H1 (cell line): ENCODE data around the gene PPP2R2C. TPM values are rescaled to one million over a fixed set of nuclear protein-coding genes. Genes with fewer than 3 reads are reported as not detected.

Experiments used
- CTCF ChIA-PET: fragments of 300-600 bp; sonication (Branson Sonifier 250); formaldehyde crosslinking; loops from one replicate; lab custom pipeline; 2021; ENCODE audit not compliant: partially characterized antibody; lab: Charles Lee
- POLR2A ChIA-PET: fragments of 300-600 bp; sonication (Branson Sonifier 250); formaldehyde crosslinking; loops from one replicate; lab custom pipeline; 2021; ENCODE audit warnings: inconsistent platforms; ENCODE audit not compliant: partially characterized antibody; lab: Charles Lee
- DNase-seq, 2 experiments: peaks; one replicate each; pipeline versions ENCODE4 v3.0.0 to v3.0.0-alpha.2; 2010 to 2022; ENCODE audit warnings: low spot score in 2 of 2, low read depth in 1 of 2, mixed read lengths in 1 of 2
- FAIRE-seq: peaks from 2 replicates; lab custom pipeline; 2011; peaks lifted over from hg19 to GRCh38; lab: Jason Lieb, UNC
- H2AFZ ChIP-seq: 2 replicates; pipeline ENCODE4 v1.8.1; 2012; ENCODE audit warnings: low read length, inconsistent platforms
- H2AK5ac ChIP-seq: 2 replicates; pipeline ENCODE4 v1.6.1; 2013; ENCODE audit warnings: low read depth, low read length
- H2BK120ac ChIP-seq: replicated peaks from 2 replicates; pipeline ENCODE3; 2013; ENCODE audit warnings: low read depth, low read length, inconsistent platforms
- H2BK12ac ChIP-seq: 2 replicates; pipeline ENCODE4 v1.6.1; 2013; ENCODE audit warnings: low read depth, low read length
- H2BK15ac ChIP-seq: 2 replicates; pipeline ENCODE4 v1.6.1; 2013; ENCODE audit warnings: low read length
- H2BK20ac ChIP-seq: 2 replicates; pipeline ENCODE4 v1.6.1; 2013; ENCODE audit warnings: low read length
- H2BK5ac ChIP-seq: 2 replicates; pipeline ENCODE4 v1.6.1; 2013; ENCODE audit warnings: low read depth, low read length
- H3K14ac ChIP-seq: 2 replicates; pipeline ENCODE4 v1.6.1; 2013; ENCODE audit warnings: inconsistent platforms; ENCODE audit not compliant: insufficient read length
- H3K18ac ChIP-seq: 2 replicates; pipeline ENCODE4 v1.6.1; 2013; ENCODE audit warnings: low read length; ENCODE audit errors: extremely low read depth
- H3K23ac ChIP-seq: 2 replicates; pipeline ENCODE4 v1.6.1; 2013; ENCODE audit warnings: inconsistent platforms; ENCODE audit not compliant: insufficient read length
- H3K23me2 ChIP-seq: 2 replicates; pipeline ENCODE4 v1.6.1; 2013; ENCODE audit warnings: low read depth, low read length
- H3K27ac ChIP-seq: 2 replicates; pipeline ENCODE4 v1.6.1; 2011; ENCODE audit warnings: low read depth, low read length, inconsistent platforms
- H3K27me3 ChIP-seq, 4 experiments: replicated peaks in 1 of 4; 1 replicate in 1 of 4; 2 replicates in 3 of 4; pipeline versions ENCODE4 v1.6.1 to v1.8.1; 2011 to 2013; ENCODE audit warnings: low read length in 3 of 4, mild to moderate bottlenecking in 3 of 4, inconsistent platforms in 2 of 4, mixed read lengths in 2 of 4, moderate library complexity in 1 of 4; ENCODE audit not compliant: control insufficient read depth in 3 of 4, insufficient read depth in 3 of 4; ENCODE audit errors: extremely low read depth in 1 of 4
- H3K36me3 ChIP-seq, 4 experiments: 2 replicates each; pipeline versions ENCODE4 v1.6.1 to v1.8.1; 2011 to 2013; ENCODE audit warnings: mild to moderate bottlenecking in 4 of 4, low read length in 3 of 4, moderate library complexity in 2 of 4, control low read depth in 1 of 4, inconsistent platforms in 1 of 4; ENCODE audit not compliant: insufficient read depth in 4 of 4, control insufficient read depth in 2 of 4
- H3K4ac ChIP-seq: replicated peaks from 2 replicates; pipeline ENCODE3; 2013; ENCODE audit warnings: low read length, low read depth, mixed read lengths, inconsistent platforms; ENCODE audit not compliant: insufficient read length
- H3K4me1 ChIP-seq, 4 experiments: replicated peaks in 1 of 4; 1 replicate in 1 of 4; 2 replicates in 3 of 4; pipeline versions ENCODE4 v1.6.1 to v1.8.1; 2011 to 2013; ENCODE audit warnings: low read length in 3 of 4, inconsistent platforms in 2 of 4, mixed read lengths in 1 of 4; ENCODE audit not compliant: insufficient read depth in 4 of 4, control insufficient read depth in 3 of 4
- H3K4me2 ChIP-seq, 2 experiments: 2 replicates each; pipeline versions ENCODE4 v1.6.1 to v1.8.1; 2011 to 2013; ENCODE audit warnings: low read depth in 2 of 2, low read length in 2 of 2, control low read depth in 1 of 2, inconsistent platforms in 1 of 2, mild to moderate bottlenecking in 1 of 2; ENCODE audit not compliant: insufficient read depth in 1 of 2
- H3K4me3 ChIP-seq, 4 experiments: fragments of 200-600, 300-600 bp in 1 of 4; sonication (generic), shearing (Covaris generic), sonication (Bioruptor Twin) in 1 of 4; 2 replicates each; pipeline versions ENCODE4 v1.5.1 to v1.8.1; 2011 to 2016; ENCODE audit warnings: low read length in 4 of 4, low read depth in 3 of 4, control low read depth in 2 of 4, inconsistent platforms in 2 of 4, mild to moderate bottlenecking in 2 of 4, mixed read lengths in 1 of 4, moderate library complexity in 1 of 4; ENCODE audit not compliant: insufficient read depth in 2 of 4; ENCODE audit errors: extremely low read depth in 1 of 4
- H3K56ac ChIP-seq: replicated peaks from 2 replicates; pipeline ENCODE3; 2013; ENCODE audit warnings: low read depth, mild to moderate bottlenecking, mixed read lengths, low read length, inconsistent platforms; ENCODE audit not compliant: insufficient read length
- H3K79me1 ChIP-seq: 2 replicates; pipeline ENCODE4 v1.6.1; 2013; ENCODE audit warnings: low read depth, low read length, control low read depth
- H3K79me2 ChIP-seq, 2 experiments: 2 replicates each; pipeline versions ENCODE4 v1.6.1 to v1.8.1; 2012 to 2013; ENCODE audit warnings: low read length in 2 of 2, mild to moderate bottlenecking in 2 of 2, inconsistent platforms in 1 of 2; ENCODE audit not compliant: insufficient read depth in 2 of 2, control insufficient read depth in 1 of 2
- H3K9ac ChIP-seq, 4 experiments: replicated peaks in 1 of 4; 1 replicate in 1 of 4; 2 replicates in 3 of 4; pipeline versions ENCODE4 v1.6.1 to v1.8.1; 2011 to 2013; ENCODE audit warnings: low read depth in 3 of 4, low read length in 3 of 4, control low read depth in 2 of 4, mild to moderate bottlenecking in 2 of 4, moderate library complexity in 2 of 4, inconsistent platforms in 1 of 4; ENCODE audit errors: extremely low read depth in 1 of 4
- H3K9me3 ChIP-seq, 2 experiments: 2 replicates each; pipeline versions ENCODE4 v1.6.1 to v1.8.1; 2012 to 2013; ENCODE audit warnings: mild to moderate bottlenecking in 2 of 2, moderate library complexity in 2 of 2, control low read depth in 1 of 2, inconsistent platforms in 1 of 2, low read depth in 1 of 2, low read length in 1 of 2, mixed read lengths in 1 of 2; ENCODE audit not compliant: insufficient read depth in 2 of 2
- H4K20me1 ChIP-seq, 2 experiments: replicated peaks in 1 of 2; 2 replicates each; pipeline versions ENCODE3 to v1.8.1; 2011 to 2013; ENCODE audit warnings: inconsistent platforms in 2 of 2, low read length in 2 of 2, mild to moderate bottlenecking in 1 of 2; ENCODE audit not compliant: insufficient read depth in 2 of 2, control insufficient read depth in 1 of 2
- H4K5ac ChIP-seq: 2 replicates; pipeline ENCODE4 v1.6.1; 2013; ENCODE audit warnings: low read length, low read depth, mixed read lengths, inconsistent platforms; ENCODE audit not compliant: insufficient read length
- H4K8ac ChIP-seq: 2 replicates; pipeline ENCODE4 v1.8.0; 2013; ENCODE audit warnings: mild to moderate bottlenecking, moderate library complexity, low read length, inconsistent platforms; ENCODE audit not compliant: insufficient read depth; ENCODE audit errors: extremely low read depth
- H4K91ac ChIP-seq: replicated peaks from 2 replicates; pipeline ENCODE3; 2013; ENCODE audit warnings: low read length, mixed read lengths, inconsistent platforms; ENCODE audit not compliant: insufficient read length
- BCL11A ChIP-seq, 2 experiments: IDR thresholded peaks; one replicate each; pipeline ENCODE4 v1.6.1; 2011; ENCODE audit warnings: low read depth in 2 of 2, low read length in 2 of 2, mild to moderate bottlenecking in 2 of 2
- POLR2A ChIP-seq, 2 experiments: IDR thresholded peaks; 1 replicate in 1 of 2; 2 replicates in 1 of 2; pipeline ENCODE4 v1.6.1; 2011; ENCODE audit warnings: low read depth in 2 of 2, low read length in 2 of 2, mild to moderate bottlenecking in 2 of 2; ENCODE audit errors: control extremely low read depth in 1 of 2
- SP1 ChIP-seq: IDR thresholded peaks from 2 replicates; pipeline ENCODE4 v1.6.1; 2011; ENCODE audit warnings: low read depth, low read length
- SP4 ChIP-seq: IDR thresholded peaks from 2 replicates; pipeline ENCODE4 v1.6.1; 2012; ENCODE audit warnings: low read length, inconsistent platforms
- TEAD4 ChIP-seq: IDR thresholded peaks from 2 replicates; pipeline ENCODE4 v1.6.1; 2012; ENCODE audit warnings: low read depth, low read length, inconsistent platforms, mixed read lengths
- WGBS, 2 experiments: shearing (Covaris generic) in 1 of 2; methylation state at CpG; one replicate each; pipeline versions ENCODE4 v1.1.6 to v1.1.7; 2013 to 2015; ENCODE audit warnings: low lambda C conversion rate in 2 of 2, mixed read lengths in 2 of 2, inconsistent platforms in 1 of 2, low coverage in 1 of 2, missing lambda C conversion rate in 1 of 2; ENCODE audit not compliant: insufficient replicate concordance in 2 of 2, insufficient coverage in 1 of 2, insufficient read length in 1 of 2; ENCODE audit errors: extremely low coverage in 1 of 2, missing lambda C conversion rate in 1 of 2; 5-methylcytosine and 5-hydroxymethylcytosine counted together
- polyA plus RNA-seq, 7 experiments: library from polyadenylated mRNA; depleted of rRNA in 3 of 7; stranded (reverse) in 5 of 7; unstranded in 2 of 7; fragments of >200 nt in 5 of 7; fragments of 200-250 nt in 2 of 7; gene quantifications; 1 replicate in 5 of 7; 2 replicates in 1 of 7; 4 replicates in 1 of 7; pipeline versions ENCODE4 v1.2.1 to v1.2.3, GENCODE V29; 2011 to 2013; ENCODE audit warnings: missing spikeins in 2 of 7, mixed read lengths in 2 of 7
- total RNA-seq: library from RNA; stranded (reverse); fragmentation: NEBNext Ultra II Directional; extraction: Animal tissue kit (Norgen Biotek cat#: 25700); gene quantifications from 2 replicates; pipeline ENCODE4 v1.2.1, GENCODE V29; 2021

PPP2R2C gene
- total and polyA plus RNA-seq, 2 of the 8 experiments (the other 6 are each of a cell fraction or from before 2014, with no cell fraction given) = 6.4 TPM

DNA sequence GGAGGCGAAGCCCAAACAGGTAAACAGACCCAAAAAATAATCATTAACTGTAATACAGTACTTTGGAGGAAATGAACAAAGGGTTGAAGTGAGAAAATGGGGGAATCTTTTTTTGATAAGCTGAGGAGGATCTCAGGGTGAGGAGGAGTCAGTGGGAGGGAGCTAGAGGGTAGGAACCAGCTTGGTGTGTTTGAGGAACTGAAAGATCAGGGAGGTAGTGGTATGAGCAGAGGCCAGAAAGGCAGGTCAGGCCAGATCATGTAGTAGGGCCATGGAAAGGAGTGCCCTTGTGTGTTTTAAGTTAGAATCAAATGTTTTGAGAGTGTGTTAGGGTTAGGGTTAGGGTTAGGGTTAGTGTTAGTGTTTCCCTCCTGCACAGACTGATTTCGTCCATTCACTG lies 48.8 kb downstream of the PPP2R2C start:
- Histone ChIP-seq H4K20me1 (peaks cover 0 to 3% of the 10 kb centered on the region in 2 experiments), H2BK20ac (no peak overlapping the region), H3K9me3 (no peaks in the 10 kb centered on the region), H3K23ac (no peak overlapping the region), H4K5ac (no peak overlapping the region), H3K79me2 (no peaks in the 10 kb centered on the region), H2BK5ac (no peak overlapping the region), H3K23me2 (no peaks in the 10 kb centered on the region; the same call in 1 of the 2 replicates), H3K14ac (no peak overlapping the region), H4K8ac (no peak overlapping the region), H2BK120ac (no peak overlapping the region), H3K18ac (no peak overlapping the region), H3K79me1 (no peaks in the 10 kb centered on the region), H3K27me3 (no peaks in the 10 kb centered on the region), H3K36me3 (no peaks in the 10 kb centered on the region), H4K91ac (no peak overlapping the region), H3K56ac (no peak overlapping the region), H3K27ac (no peak overlapping the region), H3K4me2 (no peak overlapping the region), H2AFZ (no peak overlapping the region), H2BK15ac (no peak overlapping the region), H2AK5ac (no peak overlapping the region), H2BK12ac (no peak overlapping the region), H3K4me1 (no peaks in the 10 kb centered on the region), H3K4ac (no peak overlapping the region), H3K4me3 (no peak overlapping the region), H3K9ac (no peak overlapping the region)
- FAIRE-seq (no peak), DNase-seq (no peak)
- ChIA-PET POLR2A (no interaction called here), CTCF (interaction anchor here (0.6 to 1.6 kb wide), 3 partner anchors 46 to 160 kb away, joined by 3 read pairs; no protein-coding TSS in a partner anchor)
- WGBS, 2 experiments = 84% methylated on average over 2 of the region's 2 CpGs; no CpG with 5 or more reads in 1 of the 2 experiments
- no peak for TF ChIP-seq SP1
- TF ChIP-seq POLR2A (IDR thresholded peaks at IDR 0.05; ENCODE audit: control extremely low read depth in 1 of 2, low read depth in 2 of 2, low read length in 2 of 2) = no peak
- TF ChIP-seq BCL11A (IDR thresholded peaks at IDR 0.05; ENCODE audit: low read depth in 2 of 2, low read length in 2 of 2) = no peak
- TF ChIP-seq TEAD4 = no peak
- TF ChIP-seq SP4 = no peak
